Measurements from ENCODE around the gene SLC8A1. TPM values are rescaled to one million over a fixed set of nuclear protein-coding genes. Genes with fewer than 3 reads are reported as not detected.

Gene SLC8A1
- total RNA-seq, 2 experiments from 2014 or later: 0.47 to 0.59 TPM

- no peak for DNase-seq
- Mint-ChIP-seq H3K4me1 (ENCODE audit: low read depth) (no peaks in the 10 kb centered on the region), H3K27me3 (no peaks in the 10 kb centered on the region), H3K9me3 (no peaks in the 10 kb centered on the region), H3K36me3 (ENCODE audit: low read depth) (no peaks in the 10 kb centered on the region), H3K4me3 (no peak overlapping the region), H3K27ac (no peak overlapping the region)
- TF ChIP-seq, protein P1, sequence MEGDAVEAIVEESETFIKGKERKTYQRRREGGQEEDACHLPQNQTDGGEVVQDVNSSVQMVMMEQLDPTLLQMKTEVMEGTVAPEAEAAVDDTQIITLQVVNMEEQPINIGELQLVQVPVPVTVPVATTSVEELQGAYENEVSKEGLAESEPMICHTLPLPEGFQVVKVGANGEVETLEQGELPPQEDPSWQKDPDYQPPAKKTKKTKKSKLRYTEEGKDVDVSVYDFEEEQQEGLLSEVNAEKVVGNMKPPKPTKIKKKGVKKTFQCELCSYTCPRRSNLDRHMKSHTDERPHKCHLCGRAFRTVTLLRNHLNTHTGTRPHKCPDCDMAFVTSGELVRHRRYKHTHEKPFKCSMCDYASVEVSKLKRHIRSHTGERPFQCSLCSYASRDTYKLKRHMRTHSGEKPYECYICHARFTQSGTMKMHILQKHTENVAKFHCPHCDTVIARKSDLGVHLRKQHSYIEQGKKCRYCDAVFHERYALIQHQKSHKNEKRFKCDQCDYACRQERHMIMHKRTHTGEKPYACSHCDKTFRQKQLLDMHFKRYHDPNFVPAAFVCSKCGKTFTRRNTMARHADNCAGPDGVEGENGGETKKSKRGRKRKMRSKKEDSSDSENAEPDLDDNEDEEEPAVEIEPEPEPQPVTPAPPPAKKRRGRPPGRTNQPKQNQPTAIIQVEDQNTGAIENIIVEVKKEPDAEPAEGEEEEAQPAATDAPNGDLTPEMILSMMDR (IDR thresholded peaks at IDR 0.05): no peak
- Histone ChIP-seq H3K27me3 (ENCODE audit: control insufficient read depth in 1 of 2, insufficient read depth in 2 of 2, low read length in 2 of 2) (no peaks in the 10 kb centered on the region), H3K36me3 (ENCODE audit: insufficient read depth, low read length) (no peaks in the 10 kb centered on the region), H3K9me3 (ENCODE audit: control insufficient read depth in 1 of 2, insufficient read depth in 1 of 2, low read length in 2 of 2) (no peaks in the 10 kb centered on the region), H3K4me1 (ENCODE audit: insufficient read depth, low read length) (no peaks in the 10 kb centered on the region), H3K27ac (ENCODE audit: low read depth in 1 of 2, low read length in 2 of 2) (no peak overlapping the region), H3K4me3 (ENCODE audit: low read length) (no peak overlapping the region)
- POLR2A ChIA-PET: no interaction called here
- CTCF ChIA-PET: no interaction called here
- no peak for ATAC-seq (ENCODE audit: poor library complexity)
- intact Hi-C loops (cut with DNase I, micrococcal nuclease): no loop called here
These were observed 353.0 kb downstream of the SLC8A1 start for GRCh38 chr2:40098786-40099470.

DNA sequence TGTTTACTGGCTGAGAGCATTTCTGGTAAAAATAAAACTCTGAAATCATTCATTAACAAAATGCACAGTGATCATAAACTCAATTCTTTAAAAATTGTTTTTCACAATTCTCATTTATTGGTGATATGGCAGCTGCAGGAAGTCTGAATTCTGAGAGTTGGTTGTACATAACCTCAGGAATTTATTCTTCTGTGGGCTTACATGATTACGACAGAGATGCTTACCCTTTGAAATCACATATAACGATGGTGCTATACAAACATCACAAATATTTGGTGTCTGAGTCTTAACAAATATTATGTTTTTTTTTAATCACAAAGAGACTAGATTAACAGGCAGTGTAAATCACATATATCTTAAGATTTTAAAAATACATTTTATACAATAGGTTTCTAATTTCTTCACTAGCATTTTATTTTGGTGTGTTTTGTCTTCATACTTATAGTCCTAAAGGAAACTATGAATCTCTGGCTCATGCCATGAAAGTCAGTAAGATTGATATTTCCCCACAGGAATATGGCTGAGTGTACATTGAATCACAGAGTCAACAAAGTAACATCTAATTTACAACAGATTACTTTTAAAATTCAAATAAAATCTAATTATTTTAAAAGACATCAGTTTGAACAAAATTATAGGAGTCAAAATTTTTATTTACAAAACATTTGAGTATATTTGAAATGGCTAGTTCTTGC is 354.1 kb downstream of the SLC8A1 start:
- H3K4me1 Mint-ChIP-seq (ENCODE audit: low read depth): no peaks in the 10 kb centered on the region
- Histone ChIP-seq H3K9me3 (ENCODE audit: control insufficient read depth in 1 of 2, insufficient read depth in 1 of 2, low read length in 2 of 2) (no peaks in the 10 kb centered on the region), H3K36me3 (ENCODE audit: insufficient read depth, low read length) (no peaks in the 10 kb centered on the region), H3K27ac (ENCODE audit: low read depth in 1 of 2, low read length in 2 of 2) (no peak overlapping the region), H3K4me3 (ENCODE audit: low read length) (no peak overlapping the region), H3K4me1 (ENCODE audit: insufficient read depth, low read length) (no peaks in the 10 kb centered on the region), H3K27me3 (ENCODE audit: control insufficient read depth in 1 of 2, insufficient read depth in 2 of 2, low read length in 2 of 2) (no peaks in the 10 kb centered on the region)
- ATAC-seq (ENCODE audit: poor library complexity): no peak
- no peak overlapping the region for H3K27ac Mint-ChIP-seq
- POLR2A ChIA-PET: interaction anchor here (0.7 kb wide), 1 partner anchor 11 kb away, joined by 3 read pairs; no protein-coding TSS in a partner anchor
- no peaks in the 10 kb centered on the region for H3K9me3 Mint-ChIP-seq
- CTCF ChIA-PET: no interaction called here
- no peaks in the 10 kb centered on the region for H3K36me3 Mint-ChIP-seq (ENCODE audit: low read depth)
- TF ChIP-seq, protein P1 (IDR thresholded peaks at IDR 0.05): no peak
- no peaks in the 10 kb centered on the region for H3K27me3 Mint-ChIP-seq
- intact Hi-C loops (cut with DNase I, micrococcal nuclease): no loop called here
- H3K4me3 Mint-ChIP-seq: no peak overlapping the region
- no peak for DNase-seq

DNA sequence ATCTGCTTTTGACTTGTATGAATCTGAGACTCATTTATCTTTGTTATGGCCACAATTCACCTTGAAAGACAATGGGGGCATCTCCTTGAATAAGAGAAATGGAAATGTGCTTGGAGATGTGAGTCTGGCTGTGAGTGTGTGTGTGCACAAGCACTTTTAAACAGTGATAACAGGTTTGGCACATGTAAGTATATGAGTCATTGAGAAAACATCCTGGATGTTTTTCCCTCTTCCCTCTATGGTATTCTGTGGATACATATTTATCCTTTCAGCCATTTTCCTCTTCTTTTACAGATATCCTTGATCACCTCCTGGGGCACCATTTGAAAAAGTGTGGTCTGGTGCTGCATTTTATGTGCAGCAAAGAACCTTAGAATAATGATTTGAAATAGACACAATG is 355.5 kb downstream of the SLC8A1 start:
- no peak overlapping the region for H3K4me3 ChIP-seq (ENCODE audit: low read length)
- no peaks in the 10 kb centered on the region for H3K9me3 ChIP-seq (ENCODE audit: control insufficient read depth in 1 of 2, insufficient read depth in 1 of 2, low read length in 2 of 2)
- CTCF ChIA-PET: no interaction called here
- H3K4me1 ChIP-seq (ENCODE audit: insufficient read depth, low read length): no peaks in the 10 kb centered on the region
- H3K36me3 ChIP-seq (ENCODE audit: insufficient read depth, low read length): no peaks in the 10 kb centered on the region
- POLR2A ChIA-PET: no interaction called here
- intact Hi-C loops (cut with DNase I, micrococcal nuclease): no loop called here
- Mint-ChIP-seq H3K9me3 (no peaks in the 10 kb centered on the region), H3K36me3 (ENCODE audit: low read depth) (no peaks in the 10 kb centered on the region), H3K27ac (no peak overlapping the region), H3K4me1 (ENCODE audit: low read depth) (no peaks in the 10 kb centered on the region), H3K27me3 (no peaks in the 10 kb centered on the region), H3K4me3 (no peak overlapping the region)
- no peaks in the 10 kb centered on the region for H3K27me3 ChIP-seq (ENCODE audit: control insufficient read depth in 1 of 2, insufficient read depth in 2 of 2, low read length in 2 of 2)
- ATAC-seq (ENCODE audit: poor library complexity) (no peak), DNase-seq (no peak)
- TF ChIP-seq, protein P1 (IDR thresholded peaks at IDR 0.05): no peak
- H3K27ac ChIP-seq (ENCODE audit: low read depth in 1 of 2, low read length in 2 of 2): no peak overlapping the region
